ENCODE results near the gene KIF2C. TPM values are rescaled to one million over a fixed set of nuclear protein-coding genes. Genes with fewer than 3 reads are reported as not detected.
"Not testable (repeated sequence)": the region's sequence is repeated elsewhere in the genome, so short reads cannot be mapped to it uniquely, and the experiment has no call there.

Gene KIF2C
- total RNA-seq, 1 experiment from 2014 or later: 92.6 TPM

GRCh38 chr1:44792736-44793502 is 53.3 kb downstream of the KIF2C start:
- CTCF ChIA-PET: interaction anchor here (1.0 to 2.2 kb wide), 5 partner anchors 12 to 510 kb away, joined by 4 to 16 read pairs (median 6); partner anchors contain the start of genes BTBD19, HECTD3, RNU5D-1 and UROD

GRCh38 chr1:44797886-44798285 is 58.2 kb downstream of the KIF2C start:
- ATAC-seq; intact Hi-C loops (cut with micrococcal nuclease); H3K9ac ChIP-seq (ENCODE audit: low read length); BruUV-seq (replicated peaks); DNase-seq (ENCODE audit: low read depth, low spot score); CTCF ChIA-PET; H3K4me2 ChIP-seq (ENCODE audit: low read length); H3K27me3 ChIP-seq (ENCODE audit: insufficient read depth, low read length); RAD21 ChIA-PET (ENCODE audit: low non-redundant PET in 1 of 2, low total read pairs in 2 of 2, uncharacterized antibody in 2 of 2, unreplicated experiment in 2 of 2); H3K4me3 ChIP-seq (replicated peaks in 1 of 2; ENCODE audit: low read depth in 1 of 2, low read length in 2 of 2); H4K20me1 ChIP-seq (ENCODE audit: insufficient read depth); H3K9me2 ChIP-seq (ENCODE audit: insufficient read depth); H3K9me3 ChIP-seq (ENCODE audit: control insufficient read depth in 1 of 2, insufficient read depth in 1 of 2, low read depth in 1 of 2, low read length in 2 of 2); H2AFZ ChIP-seq (ENCODE audit: low read depth, low read length, poor library complexity, severe bottlenecking): not testable (repeated sequence)
- Histone ChIP-seq H3K27ac (ENCODE audit: low read depth, low read length) (peak overlapping the region; percentile 84; the same call in 1 of the 2 replicates), H3K4me1 (ENCODE audit: control insufficient read depth in 1 of 2, insufficient read depth in 2 of 2, low read length in 2 of 2) (peaks cover 29 to 67% of the 10 kb centered on the region in 2 experiments), H3K79me2 (ENCODE audit: insufficient read depth, low read length) (peaks cover 26% of the 10 kb centered on the region), H3K36me3 (ENCODE audit: control insufficient read depth in 1 of 2, insufficient read depth in 2 of 2, low read length in 2 of 2) (peaks cover 0 to 11% of the 10 kb centered on the region in 2 experiments; a peak in 2 of 4 replicates)
- POLR2A ChIA-PET: interaction anchor here (4.3 to 5.5 kb wide), 2 partner anchors 20 to 76 kb away, joined by 47 to 86 read pairs; no protein-coding TSS in a partner anchor

More at GRCh38 chr1:44792736-44793502, 53.3 kb downstream of the KIF2C start:
- no peaks in the 10 kb centered on the region for H3K36me3 ChIP-seq (ENCODE audit: control insufficient read depth in 1 of 2, insufficient read depth in 2 of 2, low read length in 2 of 2)
- ChIA-PET RAD21 (ENCODE audit: low non-redundant PET in 1 of 2, low total read pairs in 2 of 2, uncharacterized antibody in 2 of 2, unreplicated experiment in 2 of 2) (interaction anchor here (0.7 to 1.3 kb wide), 4 partner anchors 12 to 219 kb away, joined by 3 to 4 read pairs (median 4); partner anchors contain the start of gene UROD (in 1 of the 2)), POLR2A (interaction anchor here (0.7 to 2.9 kb wide), 13 partner anchors 10 to 219 kb away, joined by 3 to 51 read pairs (median 6); partner anchors contain the start of genes BTBD19, DYNLT4, HECTD3 and RNU5D-1)
- H3K27ac ChIP-seq (ENCODE audit: low read depth, low read length): peak overlapping the region; percentile 58
- H3K9ac ChIP-seq (ENCODE audit: low read length): peak overlapping the region; percentile 42
- H3K9me2 ChIP-seq (ENCODE audit: insufficient read depth): no peaks in the 10 kb centered on the region
- H2AFZ ChIP-seq (ENCODE audit: low read depth, low read length, poor library complexity, severe bottlenecking): no peak overlapping the region
- BruUV-seq (replicated peaks): TSS peak; percentile 92
- H3K9me3 ChIP-seq (ENCODE audit: control insufficient read depth in 1 of 2, insufficient read depth in 1 of 2, low read depth in 1 of 2, low read length in 2 of 2): no peaks in the 10 kb centered on the region
- H3K27me3 ChIP-seq (ENCODE audit: insufficient read depth, low read length): no peaks in the 10 kb centered on the region
- H3K4me3 ChIP-seq (replicated peaks in 1 of 2; ENCODE audit: low read depth in 1 of 2, low read length in 2 of 2): peak overlapping the region in 1 of 2 experiments; percentile 8; a peak in 1 of 4 replicates
- peak overlapping the region; percentile 69 for H3K4me2 ChIP-seq (ENCODE audit: low read length)
- H3K4me1 ChIP-seq (ENCODE audit: control insufficient read depth in 1 of 2, insufficient read depth in 2 of 2, low read length in 2 of 2): peaks cover 14 to 31% of the 10 kb centered on the region in 2 experiments; a peak in 3 of 4 replicates
- H4K20me1 ChIP-seq (ENCODE audit: insufficient read depth): no peaks in the 10 kb centered on the region
- TF ChIP-seq MAX (IDR thresholded peaks at IDR 0.05): no peak
- no peak for TF ChIP-seq POLR2AphosphoS5 (IDR thresholded peaks at IDR 0.05; ENCODE audit: low read depth, low read length)
- no peak for TF ChIP-seq EZH2 (IDR thresholded peaks at IDR 0.05)
- TF ChIP-seq SIN3A (IDR thresholded peaks at IDR 0.05; ENCODE audit: low read depth): no peak
- TF ChIP-seq JUND (IDR thresholded peaks at IDR 0.05): no peak
- TF ChIP-seq RAD21 (IDR thresholded peaks at IDR 0.05; ENCODE audit: low read depth): no peak
- intact Hi-C loops (cut with micrococcal nuclease): loop anchor here (2.0 to 5.0 kb wide), 3 partner anchors 218 to 699 kb away; partner anchors contain the start of genes HECTD3 and TESK2
- DNase-seq (ENCODE audit: low read depth, low spot score) (no peak), ATAC-seq (no peak)
- H3K79me2 ChIP-seq (ENCODE audit: insufficient read depth, low read length): no peaks in the 10 kb centered on the region
